Gastrocnemius medialis (tissue), 4 donors: ENCODE data around the gene TAS1R2. TPM values are rescaled to one million over a fixed set of nuclear protein-coding genes. Genes with fewer than 3 reads are reported as not detected.
"Not testable (repeated sequence)": the region's sequence is repeated elsewhere in the genome, so short reads cannot be mapped to it uniquely, and the experiment has no call there.

Source experiments
- ATAC-seq, 2 donors: fragments of 150-250 bp; one replicate each; pipeline ENCODE4 v1.9.1; 2016
- DNase-seq, 2 donors: peaks; one replicate each; pipeline ENCODE4 v3.0.0-alpha.2; 2019
- H3K27ac ChIP-seq, 4 donors: fragments of 200-600 bp; sonication (generic); 1 replicate in 1 of 4; 2 replicates in 3 of 4; pipeline ENCODE4 v1.5.1; 2016 to 2018; ENCODE audit warnings: mild to moderate bottlenecking in 2 of 4, moderate library complexity in 1 of 4
- H3K27me3 ChIP-seq, 3 donors: fragments of 200-600 bp; sonication (generic) in 2 of 3; 1 replicate in 1 of 3; 2 replicates in 2 of 3; pipeline versions ENCODE4 v1.5.1 to v1.6.0; 2016 to 2019; ENCODE audit warnings: mild to moderate bottlenecking in 1 of 3, moderate library complexity in 1 of 3
- H3K36me3 ChIP-seq, 2 donors: fragments of 200-600 bp; sonication (generic) in 1 of 2; one replicate each; pipeline ENCODE4 v1.5.1; 2017 to 2018
- H3K4me1 ChIP-seq, 2 donors: fragments of 200-600 bp; sonication (generic) in 1 of 2; one replicate each; pipeline ENCODE4 v1.5.1; 2016 to 2017; ENCODE audit warnings: mild to moderate bottlenecking in 2 of 2
- H3K4me3 ChIP-seq, 4 donors: fragments of 200-600 bp; sonication (generic) in 3 of 4; 1 replicate in 1 of 4; 2 replicates in 3 of 4; pipeline ENCODE4 v1.5.1; 2016 to 2019; ENCODE audit warnings: mild to moderate bottlenecking in 2 of 4
- H3K9me3 ChIP-seq, 3 donors: fragments of 200-600 bp; sonication (generic) in 2 of 3; 1 replicate in 1 of 3; 2 replicates in 2 of 3; pipeline ENCODE4 v1.5.1; 2016 to 2019
- CTCF ChIP-seq, 5 experiments: fragments of 450-650 bp in 3 of 5; fragments of 200-600 bp in 2 of 5; sonication (generic) in 2 of 5; IDR thresholded peaks in 4 of 5; conservative IDR thresholded peaks in 1 of 5; 1 replicate in 4 of 5; 2 replicates in 1 of 5; pipeline ENCODE4 v1.5.1; 2016 to 2019; ENCODE audit warnings: antibody characterized with exemption in 5 of 5, mild to moderate bottlenecking in 3 of 5, moderate library complexity in 3 of 5
- POLR2A ChIP-seq, 2 donors: fragments of 450-650 bp; IDR thresholded peaks; one replicate each; pipeline ENCODE4 v1.6.1; 2017; ENCODE audit warnings: antibody characterized with exemption in 2 of 2, mild to moderate bottlenecking in 2 of 2, moderate library complexity in 2 of 2
- in situ Hi-C, 4 donors: fragments of 200-750 bp; cut with MboI; loops; one replicate each; pipeline versions ENCODE4 v1.15.0 to v1.8.0; 2017; ENCODE audit warnings: low sequenced_read_pairs in 4 of 4
- intact Hi-C: fragments of 100-400 bp; cut with DNase I; formaldehyde crosslinking; loops from one replicate; pipeline ENCODE4 v1.15.1; 2023; ENCODE audit warnings: low total_unique reads
- total RNA-seq, 4 donors: library from RNA; depleted of rRNA; stranded (reverse); fragments of >200 nt; gene quantifications; one replicate each; pipeline versions ENCODE4 v1.1.0 to v1.2.3, GENCODE V29; 2016

TAS1R2 gene
- total RNA-seq, 4 donors from 2014 or later = not detected

- Histone ChIP-seq H3K9me3 (no peaks in the 10 kb centered on the region), H3K36me3 (peaks cover 0 to 7% of the 10 kb centered on the region in 2 donors), H3K27ac (no peak overlapping the region), H3K4me3 (no peak overlapping the region), H3K4me1 (peaks cover 25 to 26% of the 10 kb centered on the region in 2 donors), H3K27me3 (no peaks in the 10 kb centered on the region)
- in situ Hi-C loops (loop anchor here (5.0 to 25.0 kb wide), 4 partner anchors 73 to 338 kb away; no protein-coding TSS in a partner anchor), intact Hi-C loops (loop anchor here (5.0 to 10.0 kb wide), 3 partner anchors 173 to 345 kb away; no protein-coding TSS in a partner anchor)
- DNase-seq = no peak
- no peak for ATAC-seq
- TF ChIP-seq CTCF (IDR thresholded peaks at IDR 0.05 in 4 of 5, conservative IDR thresholded peaks at IDR 0.05 in 1 of 5) (no peak), POLR2A (IDR thresholded peaks at IDR 0.05) (no peak)
Measured at GRCh38 chr1:18899363-18900049, 40.0 kb upstream of the TAS1R2 start.

- DNase-seq (no peak), ATAC-seq (no peak)
- H3K4me1 ChIP-seq = peaks cover 28 to 29% of the 10 kb centered on the region in 2 donors
- TF ChIP-seq CTCF (IDR thresholded peaks at IDR 0.05 in 4 of 5, conservative IDR thresholded peaks at IDR 0.05 in 1 of 5) (no peak), POLR2A (IDR thresholded peaks at IDR 0.05) (no peak)
- intact Hi-C loops = no loop called here
- no peaks in the 10 kb centered on the region for H3K9me3 ChIP-seq
- in situ Hi-C loops = no loop called here
- no peak overlapping the region for H3K4me3 ChIP-seq
- no peaks in the 10 kb centered on the region for H3K27me3 ChIP-seq
- H3K36me3 ChIP-seq = peaks cover 0 to 7% of the 10 kb centered on the region in 2 donors
- no peak overlapping the region for H3K27ac ChIP-seq
Measured at GRCh38 chr1:18898567-18898966, 39.1 kb upstream of the TAS1R2 start.

GRCh38 chr1:18895317-18895716, 35.9 kb upstream of the TAS1R2 start:
- H3K27me3 ChIP-seq = no peaks in the 10 kb centered on the region
- no peak for TF ChIP-seq CTCF (IDR thresholded peaks at IDR 0.05 in 4 of 5, conservative IDR thresholded peaks at IDR 0.05 in 1 of 5)
- TF ChIP-seq POLR2A (IDR thresholded peaks at IDR 0.05) = no peak
- intact Hi-C loops (no loop called here), in situ Hi-C loops (no loop called here)
- H3K9me3 ChIP-seq = no peaks in the 10 kb centered on the region
- H3K36me3 ChIP-seq = peaks cover 0 to 7% of the 10 kb centered on the region in 2 donors
- DNase-seq (no peak), ATAC-seq (no peak)
- H3K4me3 ChIP-seq = no peak overlapping the region
- H3K27ac ChIP-seq = no peak overlapping the region
- peaks cover 18 to 21% of the 10 kb centered on the region in 2 donors for H3K4me1 ChIP-seq

GRCh38 chr1:18893120-18893519, 33.7 kb upstream of the TAS1R2 start:
- Histone ChIP-seq H3K9me3 (no peaks in the 10 kb centered on the region), H3K27me3 (no peaks in the 10 kb centered on the region), H3K27ac (no peak overlapping the region), H3K36me3 (peaks cover 0 to 17% of the 10 kb centered on the region in 2 donors), H3K4me3 (no peak overlapping the region), H3K4me1 (peaks cover 15 to 22% of the 10 kb centered on the region in 2 donors)
- intact Hi-C loops = no loop called here
- in situ Hi-C loops = no loop called here
- no peak for DNase-seq
- no peak for TF ChIP-seq POLR2A (IDR thresholded peaks at IDR 0.05)
- no peak for TF ChIP-seq CTCF (IDR thresholded peaks at IDR 0.05 in 4 of 5, conservative IDR thresholded peaks at IDR 0.05 in 1 of 5)
- ATAC-seq = no peak

- H3K9me3 ChIP-seq, in situ Hi-C loops, ATAC-seq, H3K36me3 ChIP-seq, H3K27me3 ChIP-seq, intact Hi-C loops, H3K4me3 ChIP-seq, DNase-seq, H3K27ac ChIP-seq: not testable (repeated sequence)
- peaks cover 15 to 22% of the 10 kb centered on the region in 2 donors for H3K4me1 ChIP-seq
Measured at GRCh38 chr1:18891858-18892257, 32.4 kb upstream of the TAS1R2 start.
